Measurements from ENCODE around the gene PTPRD.
A peak's percentile ranks its signal among the peaks of the same experiment; 100 is the strongest.

The PTPRD gene

GRCh38 chr9:10212702-10213101 lies 400.1 kb downstream of the PTPRD start:
- Histone ChIP-seq H3K9me3 (ENCODE audit: control insufficient read depth in 2 of 2, low read length in 2 of 2) (no peaks in the 10 kb centered on the region), H3K27ac (ENCODE audit: low read length) (no peak overlapping the region), H3K36me3 (ENCODE audit: control insufficient read depth in 2 of 2, insufficient read depth in 2 of 2, low read length in 2 of 2) (no peaks in the 10 kb centered on the region), H3K9ac (ENCODE audit: low read length in 2 of 2) (no peak overlapping the region), H3K4me1 (ENCODE audit: control insufficient read depth, insufficient read depth, low read length) (no peaks in the 10 kb centered on the region), H3K27me3 (ENCODE audit: control insufficient read depth in 1 of 2, insufficient read depth in 2 of 2, low read length in 2 of 2) (no peaks in the 10 kb centered on the region), H3K4me3 (ENCODE audit: low read length in 2 of 2) (no peak overlapping the region)

GRCh38 chr9:10208691-10209069 lies 404.1 kb downstream of the PTPRD start:
- no peak overlapping the region for H3K27ac ChIP-seq (ENCODE audit: low read length)
- no peaks in the 10 kb centered on the region for H3K9me3 ChIP-seq (ENCODE audit: control insufficient read depth in 2 of 2, low read length in 2 of 2)
- H3K4me3 ChIP-seq (ENCODE audit: low read length in 2 of 2) = peak overlapping the region in 1 of 2 donors; percentile 46
- no peaks in the 10 kb centered on the region for H3K4me1 ChIP-seq (ENCODE audit: control insufficient read depth, insufficient read depth, low read length)
- H3K36me3 ChIP-seq (ENCODE audit: control insufficient read depth in 2 of 2, insufficient read depth in 2 of 2, low read length in 2 of 2) = no peaks in the 10 kb centered on the region
- no peak overlapping the region for H3K9ac ChIP-seq (ENCODE audit: low read length in 2 of 2)
- no peaks in the 10 kb centered on the region for H3K27me3 ChIP-seq (ENCODE audit: control insufficient read depth in 1 of 2, insufficient read depth in 2 of 2, low read length in 2 of 2)

GRCh38 chr9:10204276-10204675 lies 408.5 kb downstream of the PTPRD start:
- Histone ChIP-seq H3K36me3 (ENCODE audit: control insufficient read depth in 2 of 2, insufficient read depth in 2 of 2, low read length in 2 of 2) (no peaks in the 10 kb centered on the region), H3K4me3 (ENCODE audit: low read length in 2 of 2) (no peak overlapping the region), H3K4me1 (ENCODE audit: control insufficient read depth, insufficient read depth, low read length) (no peaks in the 10 kb centered on the region), H3K27ac (ENCODE audit: low read length) (no peak overlapping the region), H3K9me3 (ENCODE audit: control insufficient read depth in 2 of 2, low read length in 2 of 2) (no peaks in the 10 kb centered on the region), H3K9ac (ENCODE audit: low read length in 2 of 2) (no peak overlapping the region), H3K27me3 (ENCODE audit: control insufficient read depth in 1 of 2, insufficient read depth in 2 of 2, low read length in 2 of 2) (no peaks in the 10 kb centered on the region)

- H3K4me1 ChIP-seq (ENCODE audit: control insufficient read depth, insufficient read depth, low read length) = no peaks in the 10 kb centered on the region
- no peak overlapping the region for H3K4me3 ChIP-seq (ENCODE audit: low read length in 2 of 2)
- H3K9me3 ChIP-seq (ENCODE audit: control insufficient read depth in 2 of 2, low read length in 2 of 2) = no peaks in the 10 kb centered on the region
- H3K27ac ChIP-seq (ENCODE audit: low read length) = no peak overlapping the region
- H3K9ac ChIP-seq (ENCODE audit: low read length in 2 of 2) = no peak overlapping the region
- H3K27me3 ChIP-seq (ENCODE audit: control insufficient read depth in 1 of 2, insufficient read depth in 2 of 2, low read length in 2 of 2) = no peaks in the 10 kb centered on the region
- no peaks in the 10 kb centered on the region for H3K36me3 ChIP-seq (ENCODE audit: control insufficient read depth in 2 of 2, insufficient read depth in 2 of 2, low read length in 2 of 2)
Measured at GRCh38 chr9:10173561-10173960, 439.2 kb downstream of the PTPRD start.

- H3K27me3 ChIP-seq (ENCODE audit: control insufficient read depth in 1 of 2, insufficient read depth in 2 of 2, low read length in 2 of 2) = no peaks in the 10 kb centered on the region
- H3K4me1 ChIP-seq (ENCODE audit: control insufficient read depth, insufficient read depth, low read length) = no peaks in the 10 kb centered on the region
- H3K27ac ChIP-seq (ENCODE audit: low read length) = no peak overlapping the region
- no peaks in the 10 kb centered on the region for H3K36me3 ChIP-seq (ENCODE audit: control insufficient read depth in 2 of 2, insufficient read depth in 2 of 2, low read length in 2 of 2)
- no peaks in the 10 kb centered on the region for H3K9me3 ChIP-seq (ENCODE audit: control insufficient read depth in 2 of 2, low read length in 2 of 2)
- no peak overlapping the region for H3K4me3 ChIP-seq (ENCODE audit: low read length in 2 of 2)
- no peak overlapping the region for H3K9ac ChIP-seq (ENCODE audit: low read length in 2 of 2)
Measured at GRCh38 chr9:10172476-10172875, 440.3 kb downstream of the PTPRD start.

GRCh38 chr9:10168241-10168640 lies 444.6 kb downstream of the PTPRD start:
- H3K9me3 ChIP-seq (ENCODE audit: control insufficient read depth in 2 of 2, low read length in 2 of 2) = no peaks in the 10 kb centered on the region
- no peak overlapping the region for H3K4me3 ChIP-seq (ENCODE audit: low read length in 2 of 2)
- no peaks in the 10 kb centered on the region for H3K27me3 ChIP-seq (ENCODE audit: control insufficient read depth in 1 of 2, insufficient read depth in 2 of 2, low read length in 2 of 2)
- H3K27ac ChIP-seq (ENCODE audit: low read length) = no peak overlapping the region
- H3K36me3 ChIP-seq (ENCODE audit: control insufficient read depth in 2 of 2, insufficient read depth in 2 of 2, low read length in 2 of 2) = no peaks in the 10 kb centered on the region
- H3K4me1 ChIP-seq (ENCODE audit: control insufficient read depth, insufficient read depth, low read length) = no peaks in the 10 kb centered on the region
- H3K9ac ChIP-seq (ENCODE audit: low read length in 2 of 2) = no peak overlapping the region

GRCh38 chr9:10148796-10149195 lies 464.0 kb downstream of the PTPRD start:
- Histone ChIP-seq H3K27me3 (ENCODE audit: control insufficient read depth in 1 of 2, insufficient read depth in 2 of 2, low read length in 2 of 2) (no peaks in the 10 kb centered on the region), H3K27ac (ENCODE audit: low read length) (no peak overlapping the region), H3K36me3 (ENCODE audit: control insufficient read depth in 2 of 2, insufficient read depth in 2 of 2, low read length in 2 of 2) (no peaks in the 10 kb centered on the region), H3K9me3 (ENCODE audit: control insufficient read depth in 2 of 2, low read length in 2 of 2) (no peaks in the 10 kb centered on the region), H3K4me1 (ENCODE audit: control insufficient read depth, insufficient read depth, low read length) (no peaks in the 10 kb centered on the region), H3K4me3 (ENCODE audit: low read length in 2 of 2) (no peak overlapping the region), H3K9ac (ENCODE audit: low read length in 2 of 2) (no peak overlapping the region)

GRCh38 chr9:10146517-10147331 lies 466.1 kb downstream of the PTPRD start:
- Histone ChIP-seq H3K4me1 (ENCODE audit: control insufficient read depth, insufficient read depth, low read length) (no peaks in the 10 kb centered on the region), H3K9ac (ENCODE audit: low read length in 2 of 2) (no peak overlapping the region), H3K4me3 (ENCODE audit: low read length in 2 of 2) (no peak overlapping the region), H3K27ac (ENCODE audit: low read length) (no peak overlapping the region), H3K27me3 (ENCODE audit: control insufficient read depth in 1 of 2, insufficient read depth in 2 of 2, low read length in 2 of 2) (no peaks in the 10 kb centered on the region), H3K9me3 (ENCODE audit: control insufficient read depth in 2 of 2, low read length in 2 of 2) (no peaks in the 10 kb centered on the region), H3K36me3 (ENCODE audit: control insufficient read depth in 2 of 2, insufficient read depth in 2 of 2, low read length in 2 of 2) (no peaks in the 10 kb centered on the region)

- Histone ChIP-seq H3K4me3 (ENCODE audit: low read length in 2 of 2) (no peak overlapping the region), H3K27ac (ENCODE audit: low read length) (no peak overlapping the region), H3K4me1 (ENCODE audit: control insufficient read depth, insufficient read depth, low read length) (no peaks in the 10 kb centered on the region), H3K9ac (ENCODE audit: low read length in 2 of 2) (no peak overlapping the region), H3K27me3 (ENCODE audit: control insufficient read depth in 1 of 2, insufficient read depth in 2 of 2, low read length in 2 of 2) (no peaks in the 10 kb centered on the region), H3K36me3 (ENCODE audit: control insufficient read depth in 2 of 2, insufficient read depth in 2 of 2, low read length in 2 of 2) (no peaks in the 10 kb centered on the region), H3K9me3 (ENCODE audit: control insufficient read depth in 2 of 2, low read length in 2 of 2) (no peaks in the 10 kb centered on the region)
Measured at GRCh38 chr9:10144355-10144754, 468.4 kb downstream of the PTPRD start.

- no peaks in the 10 kb centered on the region for H3K9me3 ChIP-seq (ENCODE audit: control insufficient read depth in 2 of 2, low read length in 2 of 2)
- H3K4me1 ChIP-seq (ENCODE audit: control insufficient read depth, insufficient read depth, low read length) = no peaks in the 10 kb centered on the region
- H3K27ac ChIP-seq (ENCODE audit: low read length) = no peak overlapping the region
- no peaks in the 10 kb centered on the region for H3K27me3 ChIP-seq (ENCODE audit: control insufficient read depth in 1 of 2, insufficient read depth in 2 of 2, low read length in 2 of 2)
- no peak overlapping the region for H3K9ac ChIP-seq (ENCODE audit: low read length in 2 of 2)
- no peak overlapping the region for H3K4me3 ChIP-seq (ENCODE audit: low read length in 2 of 2)
- no peaks in the 10 kb centered on the region for H3K36me3 ChIP-seq (ENCODE audit: control insufficient read depth in 2 of 2, insufficient read depth in 2 of 2, low read length in 2 of 2)
Measured at GRCh38 chr9:10135553-10135952, 477.2 kb downstream of the PTPRD start.

- no peak overlapping the region for H3K27ac ChIP-seq (ENCODE audit: low read length)
- no peak overlapping the region for H3K9ac ChIP-seq (ENCODE audit: low read length in 2 of 2)
- no peaks in the 10 kb centered on the region for H3K9me3 ChIP-seq (ENCODE audit: control insufficient read depth in 2 of 2, low read length in 2 of 2)
- no peaks in the 10 kb centered on the region for H3K4me1 ChIP-seq (ENCODE audit: control insufficient read depth, insufficient read depth, low read length)
- no peaks in the 10 kb centered on the region for H3K36me3 ChIP-seq (ENCODE audit: control insufficient read depth in 2 of 2, insufficient read depth in 2 of 2, low read length in 2 of 2)
- no peaks in the 10 kb centered on the region for H3K27me3 ChIP-seq (ENCODE audit: control insufficient read depth in 1 of 2, insufficient read depth in 2 of 2, low read length in 2 of 2)
- no peak overlapping the region for H3K4me3 ChIP-seq (ENCODE audit: low read length in 2 of 2)
Measured at GRCh38 chr9:10134266-10134665, 478.5 kb downstream of the PTPRD start.
